Vagina (tissue), 2 donors: ENCODE measurements around the gene EFCAB9. TPM values are rescaled to one million over a fixed set of nuclear protein-coding genes. Genes with fewer than 3 reads are reported as not detected.
A peak's percentile ranks its signal among the peaks of the same experiment; 100 is the strongest.

ENCODE experiments used
- DNase-seq, 2 donors: peaks; one replicate each; pipeline ENCODE4 v3.0.0-alpha.2; 2017; ENCODE audit errors: extremely low spot score in 2 of 2
- H3K27ac ChIP-seq: fragments of 200-600 bp; sonication (generic); one replicate; pipeline ENCODE4 v1.5.1; 2019
- H3K27me3 ChIP-seq: fragments of 200-600 bp; sonication (generic); one replicate; pipeline ENCODE4 v1.5.1; 2019
- H3K36me3 ChIP-seq, 2 donors: fragments of 200-600 bp; sonication (generic); one replicate each; pipeline ENCODE4 v1.5.1; 2017 to 2019
- H3K4me1 ChIP-seq: fragments of 200-600 bp; sonication (generic); one replicate; pipeline ENCODE4 v1.5.1; 2019
- H3K4me3 ChIP-seq, 2 donors: fragments of 200-600 bp; sonication (generic); 1 replicate in 1 of 2; 2 replicates in 1 of 2; pipeline ENCODE4 v1.5.1; 2016 to 2019
- H3K9me3 ChIP-seq: fragments of 200-600 bp; sonication (generic); one replicate; pipeline ENCODE4 v1.5.1; 2019
- POLR2A ChIP-seq, 2 donors: fragments of 450-650 bp; IDR thresholded peaks; one replicate each; pipeline ENCODE4 v1.6.1; 2017; ENCODE audit warnings: antibody characterized with exemption in 2 of 2, mild to moderate bottlenecking in 2 of 2, moderate library complexity in 2 of 2
- POLR2AphosphoS5 ChIP-seq, 2 donors: sonication (generic); formaldehyde crosslinking; IDR thresholded peaks; one replicate each; pipeline ENCODE4 v1.9.0; 2017; ENCODE audit warnings: antibody characterized with exemption in 2 of 2, mild to moderate bottlenecking in 2 of 2, low read depth in 1 of 2; ENCODE audit not compliant: insufficient read depth in 1 of 2
- intact Hi-C: fragments of 100-400 bp; cut with DNase I; formaldehyde crosslinking; loops from one replicate; pipeline ENCODE4 v1.15.1; 2023
- total RNA-seq: library from RNA; depleted of rRNA; stranded (reverse); fragments of >200 nt; gene quantifications from one replicate; pipeline ENCODE4 v1.2.3, GENCODE V29; 2016
- TF ChIP-seq, protein P1 (sequence below), 3 experiments: fragments of 450-650 bp in 2 of 3; fragments of 200-600 bp in 1 of 3; sonication (generic) in 1 of 3; IDR thresholded peaks; one replicate each; pipeline ENCODE4 v1.5.1; 2017 to 2019; ENCODE audit warnings: antibody characterized with exemption in 3 of 3, mild to moderate bottlenecking in 2 of 3, moderate library complexity in 2 of 3

Gene EFCAB9
- total RNA-seq, 1 donor from 2014 or later = not detected

GRCh38 chr5:172171118-172171517, 22.9 kb upstream of the EFCAB9 start:
- DNase-seq = no peak
- no peaks in the 10 kb centered on the region for H3K9me3 ChIP-seq
- H3K4me1 ChIP-seq = peaks cover 15% of the 10 kb centered on the region
- H3K36me3 ChIP-seq = no peaks in the 10 kb centered on the region
- no peaks in the 10 kb centered on the region for H3K27me3 ChIP-seq
- intact Hi-C loops = no loop called here
- TF ChIP-seq POLR2AphosphoS5 (IDR thresholded peaks at IDR 0.05; ENCODE audit: insufficient read depth in 1 of 2, low read depth in 1 of 2) = no peak
- TF ChIP-seq, protein P1, sequence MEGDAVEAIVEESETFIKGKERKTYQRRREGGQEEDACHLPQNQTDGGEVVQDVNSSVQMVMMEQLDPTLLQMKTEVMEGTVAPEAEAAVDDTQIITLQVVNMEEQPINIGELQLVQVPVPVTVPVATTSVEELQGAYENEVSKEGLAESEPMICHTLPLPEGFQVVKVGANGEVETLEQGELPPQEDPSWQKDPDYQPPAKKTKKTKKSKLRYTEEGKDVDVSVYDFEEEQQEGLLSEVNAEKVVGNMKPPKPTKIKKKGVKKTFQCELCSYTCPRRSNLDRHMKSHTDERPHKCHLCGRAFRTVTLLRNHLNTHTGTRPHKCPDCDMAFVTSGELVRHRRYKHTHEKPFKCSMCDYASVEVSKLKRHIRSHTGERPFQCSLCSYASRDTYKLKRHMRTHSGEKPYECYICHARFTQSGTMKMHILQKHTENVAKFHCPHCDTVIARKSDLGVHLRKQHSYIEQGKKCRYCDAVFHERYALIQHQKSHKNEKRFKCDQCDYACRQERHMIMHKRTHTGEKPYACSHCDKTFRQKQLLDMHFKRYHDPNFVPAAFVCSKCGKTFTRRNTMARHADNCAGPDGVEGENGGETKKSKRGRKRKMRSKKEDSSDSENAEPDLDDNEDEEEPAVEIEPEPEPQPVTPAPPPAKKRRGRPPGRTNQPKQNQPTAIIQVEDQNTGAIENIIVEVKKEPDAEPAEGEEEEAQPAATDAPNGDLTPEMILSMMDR (IDR thresholded peaks at IDR 0.05) = no peak
- no peak for TF ChIP-seq POLR2A (IDR thresholded peaks at IDR 0.05)
- no peak overlapping the region for H3K4me3 ChIP-seq
- H3K27ac ChIP-seq = no peak overlapping the region

DNA sequence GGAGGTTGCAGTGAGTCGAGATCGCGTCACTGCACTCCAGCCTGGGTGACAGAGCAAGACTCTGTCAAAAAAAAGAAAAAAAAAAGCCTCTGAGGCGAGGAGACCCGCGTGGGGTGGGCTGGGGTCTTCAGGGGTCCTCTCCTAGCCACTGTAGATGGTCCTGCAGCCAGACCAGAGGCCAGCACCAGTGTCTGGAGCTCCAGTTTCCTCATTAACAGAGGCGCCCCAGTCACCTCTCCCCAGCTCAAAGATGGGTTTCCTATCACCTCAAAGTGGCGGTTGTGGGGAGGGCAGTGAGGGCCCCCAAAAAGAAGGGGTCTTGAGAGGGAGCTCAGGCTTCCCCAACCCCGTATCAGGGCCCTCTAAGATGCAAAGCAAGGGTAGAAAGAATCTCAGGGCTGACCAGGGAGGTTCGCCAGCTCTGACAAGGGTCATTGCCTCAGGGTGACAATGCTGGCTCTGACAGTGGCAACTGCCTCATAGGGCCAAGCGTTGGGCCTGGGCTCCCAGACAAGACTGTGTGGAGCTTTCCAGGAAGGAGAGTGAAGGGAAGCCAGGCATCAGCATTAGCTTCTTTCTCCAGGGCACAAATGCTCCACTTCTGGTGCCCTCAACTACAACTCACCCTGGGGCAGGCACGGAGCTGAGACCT, 20.9 kb upstream of the EFCAB9 start:
- Histone ChIP-seq H3K4me3 (no peak overlapping the region), H3K4me1 (peaks cover 15% of the 10 kb centered on the region), H3K36me3 (no peaks in the 10 kb centered on the region), H3K27ac (no peak overlapping the region), H3K9me3 (no peaks in the 10 kb centered on the region), H3K27me3 (no peaks in the 10 kb centered on the region)
- intact Hi-C loops = no loop called here
- TF ChIP-seq, protein P1 (IDR thresholded peaks at IDR 0.05) = no peak
- no peak for TF ChIP-seq POLR2AphosphoS5 (IDR thresholded peaks at IDR 0.05; ENCODE audit: insufficient read depth in 1 of 2, low read depth in 1 of 2)
- no peak for TF ChIP-seq POLR2A (IDR thresholded peaks at IDR 0.05)
- no peak for DNase-seq

DNA sequence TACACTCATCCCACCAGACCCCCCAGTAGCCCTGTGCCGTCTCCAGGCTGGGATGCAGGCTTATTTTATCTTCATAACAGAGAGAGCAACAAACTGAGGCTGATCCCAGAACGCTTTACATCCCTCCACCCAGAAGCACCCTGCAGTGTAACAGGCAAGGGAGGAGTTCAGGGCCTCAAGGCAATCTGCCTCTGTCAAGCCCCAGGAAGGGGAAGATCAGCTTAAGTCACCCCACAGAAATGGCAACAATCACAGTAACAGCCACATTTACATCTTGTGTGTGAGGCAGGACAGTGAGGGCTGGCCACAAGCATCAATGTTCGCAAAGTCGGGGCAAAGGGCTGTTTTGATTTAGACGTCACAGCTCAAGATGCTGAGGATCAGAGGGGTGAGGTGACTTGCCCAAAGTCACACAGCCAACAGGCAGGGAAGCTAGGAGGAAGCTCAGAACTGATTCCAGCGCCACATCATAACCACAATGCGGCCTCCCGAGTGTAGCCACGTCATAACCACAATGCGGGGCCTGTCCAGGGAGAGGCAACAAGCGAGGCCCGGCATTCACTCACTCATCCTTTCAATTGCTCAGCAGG, 20.3 kb upstream of the EFCAB9 start:
- Histone ChIP-seq H3K9me3 (no peaks in the 10 kb centered on the region), H3K36me3 (no peaks in the 10 kb centered on the region), H3K27me3 (no peaks in the 10 kb centered on the region), H3K4me1 (peaks cover 21% of the 10 kb centered on the region), H3K27ac (no peak overlapping the region), H3K4me3 (no peak overlapping the region)
- no peak for DNase-seq
- TF ChIP-seq POLR2AphosphoS5 (IDR thresholded peaks at IDR 0.05; ENCODE audit: insufficient read depth in 1 of 2, low read depth in 1 of 2) (no peak), POLR2A (IDR thresholded peaks at IDR 0.05) (no peak)
- TF ChIP-seq, protein P1 (IDR thresholded peaks at IDR 0.05) = no peak
- intact Hi-C loops = no loop called here

GRCh38 chr5:172175263-172175719, 18.7 kb upstream of the EFCAB9 start:
- no peak overlapping the region for H3K27ac ChIP-seq
- no peaks in the 10 kb centered on the region for H3K36me3 ChIP-seq
- H3K4me1 ChIP-seq = peaks cover 22% of the 10 kb centered on the region
- no peak for TF ChIP-seq POLR2AphosphoS5 (IDR thresholded peaks at IDR 0.05; ENCODE audit: insufficient read depth in 1 of 2, low read depth in 1 of 2)
- no peak for TF ChIP-seq POLR2A (IDR thresholded peaks at IDR 0.05)
- TF ChIP-seq, protein P1 (IDR thresholded peaks at IDR 0.05) = no peak
- DNase-seq = no peak
- no peaks in the 10 kb centered on the region for H3K27me3 ChIP-seq
- H3K4me3 ChIP-seq = peak overlapping the region in 1 of 2 donors; percentile 16
- no peaks in the 10 kb centered on the region for H3K9me3 ChIP-seq
- intact Hi-C loops = no loop called here

GRCh38 chr5:172177176-172177575, 16.8 kb upstream of the EFCAB9 start:
- Histone ChIP-seq H3K4me1 (peaks cover 22% of the 10 kb centered on the region), H3K27ac (no peak overlapping the region), H3K27me3 (no peaks in the 10 kb centered on the region), H3K4me3 (no peak overlapping the region), H3K36me3 (no peaks in the 10 kb centered on the region), H3K9me3 (no peaks in the 10 kb centered on the region)
- intact Hi-C loops = no loop called here
- TF ChIP-seq POLR2AphosphoS5 (IDR thresholded peaks at IDR 0.05; ENCODE audit: insufficient read depth in 1 of 2, low read depth in 1 of 2) (no peak), POLR2A (IDR thresholded peaks at IDR 0.05) (no peak)
- TF ChIP-seq, protein P1 (IDR thresholded peaks at IDR 0.05) = no peak
- no peak for DNase-seq
